GM23338 (cell line): ENCODE data around the gene TMEM11.

Experiments
- EZH2 ChIP-seq: fragments of 200-600 bp; sonication (generic); IDR thresholded peaks from one replicate; pipeline ENCODE4 v1.8.0; 2017; ENCODE audit warnings: antibody characterized with exemption, mild to moderate bottlenecking, low read depth; ENCODE audit not compliant: unreplicated experiment
- EZH2phosphoT487 ChIP-seq: fragments of 200-600 bp; sonication (generic); IDR thresholded peaks from one replicate; pipeline ENCODE4 v1.8.1; 2018; ENCODE audit warnings: antibody characterized with exemption; ENCODE audit not compliant: unreplicated experiment
- JUNB ChIP-seq: IDR thresholded peaks from one replicate; pipeline ENCODE4 v1.6.1; 2016; ENCODE audit warnings: antibody characterized with exemption; ENCODE audit not compliant: unreplicated experiment
- TF ChIP-seq, protein P1 (sequence below), 2 experiments: fragments of 200-600 bp in 1 of 2; sonication (generic) in 1 of 2; conservative IDR thresholded peaks; 2 replicates each; pipeline versions ENCODE4 v1.5.1 to v1.6.1; 2016 to 2017; ENCODE audit warnings: antibody characterized with exemption in 2 of 2, low read depth in 2 of 2, mild to moderate bottlenecking in 2 of 2, moderate library complexity in 1 of 2
- TF ChIP-seq, protein P2 (sequence below): IDR thresholded peaks from one replicate; pipeline ENCODE4 v1.6.1; 2018; ENCODE audit warnings: antibody characterized with exemption; ENCODE audit not compliant: unreplicated experiment

DNA sequence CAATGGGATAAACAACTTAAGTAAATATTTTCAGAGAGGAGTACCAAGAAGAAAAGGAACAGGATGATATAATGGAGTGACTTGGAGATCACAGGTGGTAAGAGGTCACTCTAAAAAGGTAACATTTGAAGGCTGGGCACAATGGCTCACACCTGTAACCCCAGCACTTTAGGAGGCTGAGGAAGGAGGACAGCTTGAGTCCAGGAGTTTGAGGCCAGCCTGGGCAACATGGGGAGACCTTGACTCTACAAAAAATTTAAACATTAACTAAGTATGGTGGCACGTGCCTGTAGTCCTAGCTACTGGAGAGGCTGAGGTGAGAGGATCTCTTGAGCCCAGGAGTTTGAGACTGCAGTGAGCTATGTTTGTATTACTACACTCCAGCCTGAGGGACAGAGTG lies 3.4 kb upstream of the TMEM11 start:
- TF ChIP-seq, protein P1, sequence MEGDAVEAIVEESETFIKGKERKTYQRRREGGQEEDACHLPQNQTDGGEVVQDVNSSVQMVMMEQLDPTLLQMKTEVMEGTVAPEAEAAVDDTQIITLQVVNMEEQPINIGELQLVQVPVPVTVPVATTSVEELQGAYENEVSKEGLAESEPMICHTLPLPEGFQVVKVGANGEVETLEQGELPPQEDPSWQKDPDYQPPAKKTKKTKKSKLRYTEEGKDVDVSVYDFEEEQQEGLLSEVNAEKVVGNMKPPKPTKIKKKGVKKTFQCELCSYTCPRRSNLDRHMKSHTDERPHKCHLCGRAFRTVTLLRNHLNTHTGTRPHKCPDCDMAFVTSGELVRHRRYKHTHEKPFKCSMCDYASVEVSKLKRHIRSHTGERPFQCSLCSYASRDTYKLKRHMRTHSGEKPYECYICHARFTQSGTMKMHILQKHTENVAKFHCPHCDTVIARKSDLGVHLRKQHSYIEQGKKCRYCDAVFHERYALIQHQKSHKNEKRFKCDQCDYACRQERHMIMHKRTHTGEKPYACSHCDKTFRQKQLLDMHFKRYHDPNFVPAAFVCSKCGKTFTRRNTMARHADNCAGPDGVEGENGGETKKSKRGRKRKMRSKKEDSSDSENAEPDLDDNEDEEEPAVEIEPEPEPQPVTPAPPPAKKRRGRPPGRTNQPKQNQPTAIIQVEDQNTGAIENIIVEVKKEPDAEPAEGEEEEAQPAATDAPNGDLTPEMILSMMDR (conservative IDR thresholded peaks at IDR 0.05; ENCODE audit: low read depth in 2 of 2), result no peak
- TF ChIP-seq EZH2phosphoT487 (no peak), EZH2 (no peak), JUNB (no peak)
- TF ChIP-seq, protein P2, sequence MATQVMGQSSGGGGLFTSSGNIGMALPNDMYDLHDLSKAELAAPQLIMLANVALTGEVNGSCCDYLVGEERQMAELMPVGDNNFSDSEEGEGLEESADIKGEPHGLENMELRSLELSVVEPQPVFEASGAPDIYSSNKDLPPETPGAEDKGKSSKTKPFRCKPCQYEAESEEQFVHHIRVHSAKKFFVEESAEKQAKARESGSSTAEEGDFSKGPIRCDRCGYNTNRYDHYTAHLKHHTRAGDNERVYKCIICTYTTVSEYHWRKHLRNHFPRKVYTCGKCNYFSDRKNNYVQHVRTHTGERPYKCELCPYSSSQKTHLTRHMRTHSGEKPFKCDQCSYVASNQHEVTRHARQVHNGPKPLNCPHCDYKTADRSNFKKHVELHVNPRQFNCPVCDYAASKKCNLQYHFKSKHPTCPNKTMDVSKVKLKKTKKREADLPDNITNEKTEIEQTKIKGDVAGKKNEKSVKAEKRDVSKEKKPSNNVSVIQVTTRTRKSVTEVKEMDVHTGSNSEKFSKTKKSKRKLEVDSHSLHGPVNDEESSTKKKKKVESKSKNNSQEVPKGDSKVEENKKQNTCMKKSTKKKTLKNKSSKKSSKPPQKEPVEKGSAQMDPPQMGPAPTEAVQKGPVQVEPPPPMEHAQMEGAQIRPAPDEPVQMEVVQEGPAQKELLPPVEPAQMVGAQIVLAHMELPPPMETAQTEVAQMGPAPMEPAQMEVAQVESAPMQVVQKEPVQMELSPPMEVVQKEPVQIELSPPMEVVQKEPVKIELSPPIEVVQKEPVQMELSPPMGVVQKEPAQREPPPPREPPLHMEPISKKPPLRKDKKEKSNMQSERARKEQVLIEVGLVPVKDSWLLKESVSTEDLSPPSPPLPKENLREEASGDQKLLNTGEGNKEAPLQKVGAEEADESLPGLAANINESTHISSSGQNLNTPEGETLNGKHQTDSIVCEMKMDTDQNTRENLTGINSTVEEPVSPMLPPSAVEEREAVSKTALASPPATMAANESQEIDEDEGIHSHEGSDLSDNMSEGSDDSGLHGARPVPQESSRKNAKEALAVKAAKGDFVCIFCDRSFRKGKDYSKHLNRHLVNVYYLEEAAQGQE, result no peak
